Large intestine (tissue), 3 donors: Measurements from ENCODE around the gene KCNG1. TPM values are rescaled to one million over a fixed set of nuclear protein-coding genes. Genes with fewer than 3 reads are reported as not detected.

Experiments
- DNase-seq, 2 donors: peaks; one replicate each; pipeline versions ENCODE4 v3.0.0 to v3.0.0-alpha.2; 2013
- H3K27ac ChIP-seq: one replicate; pipeline ENCODE4 v1.5.1; 2013; ENCODE audit warnings: low read length
- H3K27me3 ChIP-seq: 2 replicates; pipeline ENCODE4 v1.6.1; 2013; ENCODE audit warnings: low read length; ENCODE audit not compliant: control insufficient read depth, insufficient read depth
- H3K36me3 ChIP-seq: 2 replicates; pipeline ENCODE4 v1.6.1; 2013; ENCODE audit warnings: low read length; ENCODE audit not compliant: control insufficient read depth, insufficient read depth
- H3K4me1 ChIP-seq: one replicate; pipeline ENCODE4 v1.6.1; 2013; ENCODE audit warnings: low read length; ENCODE audit not compliant: control insufficient read depth, insufficient read depth
- H3K4me3 ChIP-seq: one replicate; pipeline ENCODE4 v1.5.1; 2013; ENCODE audit warnings: low read length
- H3K9me3 ChIP-seq: one replicate; pipeline ENCODE4 v1.6.1; 2013; ENCODE audit warnings: mild to moderate bottlenecking, low read depth, low read length, moderate library complexity; ENCODE audit not compliant: control insufficient read depth
- WGBS: methylation state at CpG from one replicate; pipeline ENCODE4 v1.1.5; 2013; ENCODE audit warnings: low lambda C conversion rate; ENCODE audit not compliant: insufficient coverage; 5-methylcytosine and 5-hydroxymethylcytosine counted together
- polyA plus RNA-seq: library from polyadenylated mRNA; unstranded; fragments of 120-200 nt; gene quantifications from one replicate; pipeline ENCODE4 v1.2.1, GENCODE V29; 2013

KCNG1 gene
- polyA plus RNA-seq, 1 donor, result 29.8 TPM

GRCh38 chr20:51012357-51012756 lies 10.6 kb downstream of the KCNG1 start:
- H3K27ac ChIP-seq, result peak overlapping the region; percentile 4
- no peaks in the 10 kb centered on the region for H3K27me3 ChIP-seq
- DNase-seq, result no peak
- no peak overlapping the region for H3K4me3 ChIP-seq
- H3K36me3 ChIP-seq, result peaks cover 2% of the 10 kb centered on the region
- H3K4me1 ChIP-seq, result peaks cover 41% of the 10 kb centered on the region
- H3K9me3 ChIP-seq, result peaks cover 6% of the 10 kb centered on the region
- WGBS, result no CpG with 5 or more reads among the region's 3 CpGs

DNA sequence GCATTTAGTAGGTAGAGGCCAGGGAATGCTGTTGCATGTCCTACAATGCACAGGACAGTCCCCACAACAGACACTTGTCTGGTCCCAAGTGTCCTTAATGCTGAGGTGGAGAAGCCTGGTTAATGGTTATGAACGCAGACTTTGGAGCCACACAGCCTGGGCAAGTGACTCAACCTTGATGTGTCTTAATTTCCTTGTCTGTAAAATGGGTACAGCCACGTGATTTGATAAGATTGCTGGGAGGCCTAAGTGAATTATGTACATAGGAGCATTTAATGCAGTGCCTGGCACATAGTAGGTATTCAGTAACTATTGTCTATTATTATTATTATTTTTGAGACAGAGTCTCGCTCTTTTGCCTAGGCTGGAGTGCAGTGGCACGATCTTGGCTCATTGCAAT lies 11.4 kb downstream of the KCNG1 start:
- Histone ChIP-seq H3K27ac (no peak overlapping the region), H3K4me1 (peaks cover 41% of the 10 kb centered on the region), H3K27me3 (no peaks in the 10 kb centered on the region), H3K4me3 (no peak overlapping the region), H3K9me3 (peaks cover 6% of the 10 kb centered on the region), H3K36me3 (peaks cover 2% of the 10 kb centered on the region)
- DNase-seq, result no peak
- WGBS, result 92% methylated on average over 2 of the region's 4 CpGs

GRCh38 chr20:51010932-51011331 lies 12.0 kb downstream of the KCNG1 start:
- H3K9me3 ChIP-seq, result peaks cover 6% of the 10 kb centered on the region
- H3K27me3 ChIP-seq, result no peaks in the 10 kb centered on the region
- H3K4me1 ChIP-seq, result peaks cover 41% of the 10 kb centered on the region
- 80% methylated on average over 1 of the region's 3 CpGs for WGBS
- DNase-seq, result no peak
- H3K27ac ChIP-seq, result no peak overlapping the region
- H3K36me3 ChIP-seq, result peaks cover 2% of the 10 kb centered on the region
- H3K4me3 ChIP-seq, result no peak overlapping the region

DNA sequence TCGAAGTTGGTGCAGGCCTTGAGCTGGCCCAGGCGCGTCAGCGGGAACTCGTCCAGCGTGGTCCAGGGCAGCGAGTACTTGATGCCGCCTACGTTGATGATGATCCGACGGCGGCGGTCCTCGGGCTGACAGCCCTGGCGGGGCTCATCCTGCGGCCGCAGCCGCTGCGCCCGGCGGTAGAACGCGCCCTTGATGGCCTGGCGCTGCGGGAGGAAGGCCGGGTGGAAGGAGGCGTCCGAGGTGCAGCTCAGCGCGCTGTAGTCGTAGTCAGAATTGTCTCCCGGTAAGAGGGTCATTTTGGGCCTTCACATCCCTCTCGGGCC lies 12.9 kb downstream of the KCNG1 start:
- Histone ChIP-seq H3K36me3 (peaks cover 6% of the 10 kb centered on the region), H3K4me3 (no peak overlapping the region), H3K27me3 (no peaks in the 10 kb centered on the region), H3K4me1 (peaks cover 41% of the 10 kb centered on the region), H3K9me3 (peaks cover 6% of the 10 kb centered on the region), H3K27ac (no peak overlapping the region)
- no peak for DNase-seq
- whole genome bisulfite sequencing, result no CpG with 5 or more reads among the region's 33 CpGs

DNA sequence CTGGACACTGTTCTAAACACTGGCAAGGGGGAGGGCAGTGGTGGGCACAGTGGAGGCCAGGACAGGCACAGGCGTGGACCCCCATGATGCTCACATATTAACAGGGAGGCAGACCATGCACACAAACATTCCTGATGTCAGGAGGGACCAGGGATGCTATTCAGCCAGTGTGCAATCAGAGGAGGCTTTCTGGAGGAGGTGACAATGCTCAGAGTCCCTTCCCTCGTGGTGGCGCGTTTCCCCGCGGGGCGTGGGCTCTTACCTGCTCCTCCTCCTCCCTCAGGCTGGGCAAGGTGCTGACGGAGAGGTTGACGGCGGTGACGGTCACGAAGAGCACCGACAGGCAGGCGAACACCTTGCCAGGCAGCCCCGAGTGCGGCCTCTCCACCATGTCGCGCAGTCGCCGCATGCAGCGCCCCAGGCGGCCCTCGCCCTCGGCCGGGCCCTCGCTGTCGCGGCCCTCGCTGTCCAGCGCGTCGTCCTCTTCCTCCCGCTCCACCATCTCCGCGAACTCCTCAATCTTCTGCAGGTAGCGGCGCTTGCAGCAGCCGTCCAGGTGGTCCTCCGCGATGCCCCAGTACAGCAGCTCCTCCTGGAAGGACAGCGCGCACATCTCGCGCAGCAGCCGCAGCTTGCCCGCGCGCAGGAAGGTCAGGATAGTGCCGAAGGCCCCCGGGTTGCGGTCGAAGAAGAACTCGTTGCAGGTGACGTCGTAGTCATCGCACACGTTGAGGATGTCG lies 13.4 kb downstream of the KCNG1 start:
- Histone ChIP-seq H3K36me3 (peaks cover 6% of the 10 kb centered on the region), H3K27ac (peak overlapping the region; percentile 51), H3K9me3 (peaks cover 6% of the 10 kb centered on the region), H3K4me1 (peaks cover 35% of the 10 kb centered on the region), H3K27me3 (no peaks in the 10 kb centered on the region), H3K4me3 (no peak overlapping the region)
- no peak for DNase-seq
- no CpG with 5 or more reads among the region's 58 CpGs for WGBS

- Histone ChIP-seq H3K27me3 (no peaks in the 10 kb centered on the region), H3K36me3 (peaks cover 10% of the 10 kb centered on the region), H3K4me1 (peaks cover 30% of the 10 kb centered on the region), H3K4me3 (no peak overlapping the region), H3K27ac (peak overlapping the region; percentile 51), H3K9me3 (peaks cover 6% of the 10 kb centered on the region)
- WGBS, result no CpG with 5 or more reads among the region's 5 CpGs
- peak; percentile 79 to 90 for DNase-seq
Observed at GRCh38 chr20:51008718-51009117, 14.2 kb downstream of the KCNG1 start.

DNA sequence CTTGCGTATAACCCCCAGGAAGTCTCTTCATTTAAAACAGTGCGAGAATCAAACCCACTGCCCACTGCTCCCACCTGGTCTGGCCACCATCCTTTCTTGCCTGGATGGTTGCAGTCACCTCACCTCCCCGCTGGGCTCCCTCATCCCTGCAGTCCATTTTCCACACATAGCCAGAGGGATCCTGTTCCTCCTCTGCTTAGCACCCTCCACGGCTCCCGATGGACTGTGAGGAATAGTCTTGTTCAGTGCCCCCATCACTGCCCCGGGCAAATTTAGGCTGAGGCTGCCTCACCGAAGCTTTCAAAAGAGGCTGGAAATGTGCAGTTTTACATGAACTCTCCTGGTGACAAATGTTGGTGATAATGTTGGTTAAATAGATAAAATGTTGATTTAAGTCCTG lies 17.7 kb downstream of the KCNG1 start:
- Histone ChIP-seq H3K4me1 (peaks cover 16% of the 10 kb centered on the region), H3K4me3 (no peak overlapping the region), H3K27ac (no peak overlapping the region), H3K36me3 (peaks cover 15% of the 10 kb centered on the region), H3K9me3 (peaks cover 6% of the 10 kb centered on the region), H3K27me3 (peaks cover 2% of the 10 kb centered on the region)
- no peak for DNase-seq
- 100% methylated on average over 1 of the region's 7 CpGs for WGBS

GRCh38 chr20:51004781-51005180 lies 18.1 kb downstream of the KCNG1 start:
- H3K4me1 ChIP-seq, result peaks cover 16% of the 10 kb centered on the region
- H3K9me3 ChIP-seq, result peaks cover 2% of the 10 kb centered on the region
- no CpG with 5 or more reads among the region's 9 CpGs for WGBS
- H3K27me3 ChIP-seq, result peaks cover 2% of the 10 kb centered on the region
- peaks cover 15% of the 10 kb centered on the region for H3K36me3 ChIP-seq
- no peak overlapping the region for H3K27ac ChIP-seq
- H3K4me3 ChIP-seq, result no peak overlapping the region
- DNase-seq, result no peak

- peaks cover 13% of the 10 kb centered on the region for H3K36me3 ChIP-seq
- no peaks in the 10 kb centered on the region for H3K9me3 ChIP-seq
- peaks cover 2% of the 10 kb centered on the region for H3K27me3 ChIP-seq
- WGBS, result no CpG with 5 or more reads among the region's 44 CpGs
- H3K4me1 ChIP-seq, result peaks cover 15% of the 10 kb centered on the region
- H3K4me3 ChIP-seq, result no peak overlapping the region
- DNase-seq, result no peak
- no peak overlapping the region for H3K27ac ChIP-seq
Observed at GRCh38 chr20:51004305-51004727, 18.6 kb downstream of the KCNG1 start.

DNA sequence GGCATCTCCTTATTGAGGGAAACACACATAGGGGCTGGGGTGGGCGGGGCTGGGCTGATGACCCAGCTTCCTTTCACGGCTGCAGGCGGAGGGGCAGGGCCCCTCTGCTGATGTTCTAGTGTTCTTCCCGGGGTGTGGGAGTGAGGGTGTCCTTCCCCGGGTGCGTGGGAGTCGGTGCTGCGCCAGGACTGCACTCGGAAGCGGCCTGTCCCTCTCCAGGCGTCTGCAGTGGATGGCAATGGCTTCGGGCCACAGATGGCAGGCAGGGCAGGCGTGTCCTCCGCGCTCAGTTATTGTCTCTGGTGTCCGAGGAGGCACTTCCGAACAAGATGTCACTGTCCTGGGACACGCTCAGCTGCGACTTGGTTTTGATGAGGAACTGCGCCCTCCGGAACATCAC lies 19.2 kb downstream of the KCNG1 start:
- DNase-seq, result no peak
- H3K4me3 ChIP-seq, result no peak overlapping the region
- no peak overlapping the region for H3K27ac ChIP-seq
- no CpG with 5 or more reads among the region's 21 CpGs for WGBS
- H3K27me3 ChIP-seq, result peaks cover 2% of the 10 kb centered on the region
- peaks cover 10% of the 10 kb centered on the region for H3K4me1 ChIP-seq
- peaks cover 13% of the 10 kb centered on the region for H3K36me3 ChIP-seq
- H3K9me3 ChIP-seq, result no peaks in the 10 kb centered on the region

- H3K9me3 ChIP-seq, result no peaks in the 10 kb centered on the region
- peaks cover 1% of the 10 kb centered on the region for H3K4me1 ChIP-seq
- peaks cover 2% of the 10 kb centered on the region for H3K27me3 ChIP-seq
- DNase-seq, result no peak
- WGBS, result no CpG with 5 or more reads among the region's 7 CpGs
- no peak overlapping the region for H3K4me3 ChIP-seq
- no peak overlapping the region for H3K27ac ChIP-seq
- H3K36me3 ChIP-seq, result peaks cover 13% of the 10 kb centered on the region
Observed at GRCh38 chr20:51002633-51003032, 20.3 kb downstream of the KCNG1 start.
